GM12878 (cell line): Measurements from ENCODE around the gene CTSE. TPM values are rescaled to one million over a fixed set of nuclear protein-coding genes. Genes with fewer than 3 reads are reported as not detected.
A peak's percentile ranks its signal among the peaks of the same experiment; 100 is the strongest.

Experiments
- ATAC-seq: fragments of 200-7000 bp; cut with Tn5 transposase; 3 replicates; pipeline ENCODE4 v1.9.1; 2020; ENCODE audit warnings: mild to moderate bottlenecking, moderate library complexity
- BruUV-seq: library from RNA; stranded (reverse); fragments of 400-500 nt; replicated peaks from 2 replicates; lab custom pipeline; 2021; lab: Mats Ljungman, UMichigan
- CTCF ChIA-PET: fragments of 300-600 bp; sonication (Branson Sonifier 250); formaldehyde crosslinking; extraction: SDS; loops from one replicate; lab custom pipeline; 2021; ENCODE audit warnings: inconsistent platforms; lab: Yijun Ruan, JAX
- POLR2A ChIA-PET: fragments of 350-600 bp; formaldehyde crosslinking; extraction: SDS; loops from one replicate; lab custom pipeline; 2021; ENCODE audit warnings: inconsistent platforms; lab: Charles Lee
- RAD21 ChIA-PET: fragments of 300-600 bp; sonication (Branson Sonifier 250); formaldehyde crosslinking; loops from one replicate; lab custom pipeline; 2023; ENCODE audit warnings: antibody characterized with exemption; ENCODE audit not compliant: unreplicated experiment; lab: Charles Lee
- SMC1A ChIA-PET: fragments of 300-600 bp; sonication (Branson Sonifier 250); formaldehyde crosslinking; loops from one replicate; lab custom pipeline; 2023; ENCODE audit not compliant: unreplicated experiment, uncharacterized antibody; lab: Charles Lee
- DNase-seq: peaks from one replicate; pipeline ENCODE4 v3.0.0-alpha.2; 2011; ENCODE audit warnings: low read depth, low spot score
- FAIRE-seq: peaks from 3 replicates; lab custom pipeline; 2011; peaks lifted over from hg19 to GRCh38; lab: Jason Lieb, UNC
- H2AFZ ChIP-seq: 2 replicates; pipeline ENCODE4 v1.6.0; 2011; ENCODE audit warnings: low read depth, low read length, control low read depth; ENCODE audit not compliant: control insufficient read depth
- H3K27ac ChIP-seq: 2 replicates; pipeline ENCODE4 v1.5.1; 2011; ENCODE audit warnings: control low read depth; ENCODE audit not compliant: control insufficient read depth, insufficient read depth
- H3K27me3 ChIP-seq, 2 experiments: replicated peaks in 1 of 2; 2 replicates each; pipeline versions ENCODE4 v1.6.0 to v1.6.1; 2011; ENCODE audit warnings: low read length in 1 of 2; ENCODE audit not compliant: control insufficient read depth in 2 of 2, insufficient read depth in 2 of 2
- H3K36me3 ChIP-seq, 2 experiments: 2 replicates each; pipeline ENCODE4 v1.5.1; 2011; ENCODE audit warnings: low read length in 1 of 2; ENCODE audit not compliant: control insufficient read depth in 2 of 2, insufficient read depth in 2 of 2
- H3K4me1 ChIP-seq: 2 replicates; pipeline ENCODE4 v1.6.1; 2011; ENCODE audit warnings: mild to moderate bottlenecking, low read length, moderate library complexity, mixed read lengths; ENCODE audit not compliant: control insufficient read depth, insufficient read depth
- H3K4me2 ChIP-seq: 2 replicates; pipeline ENCODE4 v1.6.0; 2011; ENCODE audit warnings: control low read depth; ENCODE audit not compliant: control insufficient read depth, insufficient read depth
- H3K4me3 ChIP-seq: fragments of 200-600 bp; sonication (generic); 2 replicates; pipeline ENCODE4 v1.5.1; 2016
- H3K79me2 ChIP-seq: 2 replicates; pipeline ENCODE4 v1.6.0; 2011; ENCODE audit warnings: low read length; ENCODE audit not compliant: control insufficient read depth, insufficient read depth
- H3K9ac ChIP-seq: 2 replicates; pipeline ENCODE4 v1.8.0; 2011; ENCODE audit warnings: low read length, control low read depth, mixed read lengths; ENCODE audit not compliant: control insufficient read depth, insufficient read depth
- H3K9me3 ChIP-seq: replicated peaks from 3 replicates; pipeline ENCODE4 v1.5.1; 2011; ENCODE audit warnings: mild to moderate bottlenecking, low read length; ENCODE audit not compliant: control insufficient read depth, insufficient read depth
- H4K20me1 ChIP-seq: 2 replicates; pipeline ENCODE4 v1.6.0; 2011; ENCODE audit not compliant: control insufficient read depth, insufficient read depth
- BHLHE40 ChIP-seq, 2 experiments: fragments of 450-650 bp in 1 of 2; IDR thresholded peaks; 2 replicates each; pipeline ENCODE4 v1.6.1; 2011 to 2017; ENCODE audit warnings: low read depth in 2 of 2, borderline replicate concordance in 1 of 2, improper control_type of control experiment in 1 of 2, low read length in 1 of 2, mild to moderate bottlenecking in 1 of 2
- IRF4 ChIP-seq: IDR thresholded peaks from 2 replicates; pipeline ENCODE4 v1.6.1; 2011; ENCODE audit warnings: low read depth, low read length
- NKRF ChIP-seq: fragments of 450-650 bp; conservative IDR thresholded peaks from 2 replicates; pipeline ENCODE4 v1.6.1; 2017; ENCODE audit warnings: mild to moderate bottlenecking, moderate library complexity
- POU2F2 ChIP-seq: IDR thresholded peaks from 3 replicates; pipeline ENCODE4 v1.6.1; 2011; ENCODE audit warnings: low read depth, mild to moderate bottlenecking, low read length, borderline replicate concordance
- TARDBP ChIP-seq: IDR thresholded peaks from 2 replicates; pipeline ENCODE4 v1.6.1; 2016; ENCODE audit warnings: borderline replicate concordance
- WGBS: methylation state at CpG from one replicate; pipeline ENCODE4 v1.1.6; 2016; ENCODE audit warnings: low lambda C conversion rate; ENCODE audit not compliant: insufficient replicate concordance, insufficient coverage; ENCODE audit errors: missing lambda C conversion rate; 5-methylcytosine and 5-hydroxymethylcytosine counted together
- in situ Hi-C: fragments of 300-500 bp; cut with MboI; formaldehyde crosslinking; loops from 9 replicates; pipeline ENCODE4 v1.14.3; 2018; ENCODE audit warnings: mixed read lengths
- intact Hi-C: fragments of 100-400 bp; cut with micrococcal nuclease; formaldehyde crosslinking; loops from one replicate; pipeline ENCODE4 v1.14.2; 2022; ENCODE audit not compliant: unreplicated experiment
- polyA plus RNA-seq, 11 experiments: library from polyadenylated mRNA; depleted of rRNA in 4 of 11; unstranded in 6 of 11; stranded (reverse) in 5 of 11; fragments of >200 nt; fragmentation: Nextera tagmentation in 4 of 11; fragmentation: Illumina TruSeq in 1 of 11; extraction: Ambion mirVana in 4 of 11; extraction: Trizol in 1 of 11; gene quantifications; 1 replicate in 1 of 11; 2 replicates in 10 of 11; pipeline versions ENCODE4 v1.2.1 to v1.2.3, GENCODE V29; 2011 to 2016; ENCODE audit warnings: inconsistent platforms in 2 of 11, missing spikeins in 2 of 11, low read depth in 1 of 11
- total RNA-seq, 4 experiments: library from RNA; depleted of rRNA in 3 of 4; stranded (reverse); fragments of >200 nt in 3 of 4; fragmentation: Illumina TruSeq in 1 of 4; extraction: Trizol in 1 of 4; gene quantifications; 2 replicates each; pipeline versions ENCODE4 v1.2.1 to v1.2.3, GENCODE V29; 2013 to 2021

The CTSE gene
- total and polyA plus RNA-seq, 10 of the 15 experiments (the other 5 are each of a cell fraction or from before 2014, with no cell fraction given): 0.26 TPM; not detected in 9

GRCh38 chr1:205977402-205978014, 46.2 kb downstream of the CTSE start (continued):
- TF ChIP-seq POU2F2: 0 out of 3 replicates have a peak, but pooled peaks have one; percentile 8
- no peak for TF ChIP-seq IRF4
- TF ChIP-seq NKRF: no peak
- no peak for TF ChIP-seq TARDBP

GRCh38 chr1:205976708-205977401, 46.8 kb downstream of the CTSE start:
- no peak for TF ChIP-seq BHLHE40 (IDR thresholded peaks at IDR 0.05; ENCODE audit: borderline replicate concordance in 1 of 2, low read depth in 2 of 2, low read length in 1 of 2)
- FAIRE-seq: no peak
- no peaks in the 10 kb centered on the region; a peak in 1 of 4 replicates for H3K27me3 ChIP-seq
- DNase-seq: no peak
- no peak overlapping the region for H3K27ac ChIP-seq
- ChIA-PET CTCF (interaction anchor here (0.6 to 5.6 kb wide), 90 partner anchors 9 to 907 kb away, joined by 3 to 230 read pairs (median 5); partner anchors contain the start of genes RAB29 and SLC26A9), RAD21 (interaction anchor here (0.6 to 4.8 kb wide), 57 partner anchors 9 to 495 kb away, joined by 3 to 158 read pairs (median 4); partner anchors contain the start of genes ELK4, RAB29 and SLC26A9), SMC1A (interaction anchor here (0.7 to 5.1 kb wide), 54 partner anchors 9 to 448 kb away, joined by 3 to 110 read pairs (median 5); partner anchors contain the start of gene CTSE), POLR2A (interaction anchor here (0.9 to 1.8 kb wide), 4 partner anchors 9 to 317 kb away, joined by 3 to 5 read pairs (median 4); no protein-coding TSS in a partner anchor)
- H3K9ac ChIP-seq: no peak overlapping the region
- intact Hi-C loops (loop anchor here (1.0 to 5.0 kb wide), 4 partner anchors 58 to 385 kb away; no protein-coding TSS in a partner anchor), in situ Hi-C loops (no loop called here)
- ATAC-seq: no peak
- no peaks in the 10 kb centered on the region for H3K36me3 ChIP-seq
- H3K79me2 ChIP-seq: no peaks in the 10 kb centered on the region
- no peaks in the 10 kb centered on the region for H3K9me3 ChIP-seq
- 41% methylated on average over 8 of the region's 8 CpGs for WGBS
- H2AFZ ChIP-seq: no peak overlapping the region
- H3K4me3 ChIP-seq: no peak overlapping the region
- H3K4me1 ChIP-seq: no peaks in the 10 kb centered on the region
- no peak overlapping the region for H3K4me2 ChIP-seq
- no TSS peak for BruUV-seq
- H4K20me1 ChIP-seq: no peaks in the 10 kb centered on the region
